K562 (cell line): ENCODE data around the gene PDE8A. TPM values are rescaled to one million over a fixed set of nuclear protein-coding genes. Genes with fewer than 3 reads are reported as not detected.

Source experiments
- ATAC-seq: fragments of 200-7000 bp; cut with Tn5 transposase; 3 replicates; pipeline ENCODE4 v1.9.1; 2020; ENCODE audit warnings: moderate library complexity
- BruUV-seq: library from RNA; stranded (reverse); fragments of 400-500 nt; replicated peaks from 2 replicates; lab custom pipeline; 2021; lab: Mats Ljungman, UMichigan
- CTCF ChIA-PET: fragments of 300-600 bp; formaldehyde crosslinking; extraction: SDS; loops from one replicate; lab custom pipeline; 2021; ENCODE audit warnings: low intra/inter-chr PET ratio; lab: Yijun Ruan, JAX
- POLR2A ChIA-PET: fragments of 300-600, 350-650 bp; sonication (Branson Sonifier 250); formaldehyde crosslinking; extraction: SDS; loops from one replicate; lab custom pipeline; 2021; ENCODE audit warnings: antibody characterized with exemption, inconsistent platforms; lab: Yijun Ruan, JAX
- DNase-seq, 4 experiments: peaks; one replicate each; pipeline versions ENCODE4 v3.0.0 to v3.0.0-alpha.2; 2011 to 2018; ENCODE audit warnings: low spot score in 3 of 4, mixed read lengths in 3 of 4; ENCODE audit errors: extremely low read depth in 1 of 4
- FAIRE-seq: peaks from 2 replicates; lab custom pipeline; 2011; peaks lifted over from hg19 to GRCh38; lab: Jason Lieb, UNC
- H2AFZ ChIP-seq: 2 replicates; pipeline ENCODE4 v1.6.0; 2011; ENCODE audit warnings: low read depth, low read length, control low read depth, inconsistent platforms
- H3K27ac ChIP-seq: fragments of 200-600 bp; 3 replicates; pipeline ENCODE4 v1.8.0; 2011; ENCODE audit warnings: low read depth, mild to moderate bottlenecking, control low read depth, inconsistent platforms, low read length, moderate library complexity, mixed read lengths; ENCODE audit errors: extremely low read depth
- H3K27me3 ChIP-seq, 2 experiments: fragments of 300-600 bp in 1 of 2; 2 replicates in 1 of 2; 3 replicates in 1 of 2; pipeline versions ENCODE4 v1.6.0 to v1.8.0; 2011; ENCODE audit warnings: inconsistent platforms in 2 of 2, low read length in 2 of 2, mild to moderate bottlenecking in 1 of 2, mixed read lengths in 1 of 2, moderate library complexity in 1 of 2; ENCODE audit not compliant: control insufficient read depth in 2 of 2, insufficient read depth in 2 of 2
- H3K36me3 ChIP-seq: fragments of 300-600 bp; 3 replicates; pipeline ENCODE4 v1.8.0; 2011; ENCODE audit warnings: mild to moderate bottlenecking, low read length, inconsistent platforms; ENCODE audit not compliant: control insufficient read depth, insufficient read depth
- H3K4me1 ChIP-seq, 2 experiments: fragments of 200-600 bp in 1 of 2; replicated peaks in 1 of 2; 2 replicates in 1 of 2; 3 replicates in 1 of 2; pipeline versions ENCODE4 v1.5.1 to v1.8.0; 2011; ENCODE audit warnings: inconsistent platforms in 2 of 2, low read length in 2 of 2, mild to moderate bottlenecking in 1 of 2, mixed read lengths in 1 of 2, moderate library complexity in 1 of 2; ENCODE audit not compliant: control insufficient read depth in 2 of 2, insufficient read depth in 2 of 2
- H3K4me2 ChIP-seq: 2 replicates; pipeline ENCODE4 v1.6.1; 2011; ENCODE audit warnings: low read length, control low read depth, inconsistent platforms, mixed read lengths; ENCODE audit not compliant: insufficient read depth
- H3K4me3 ChIP-seq: fragments of 200-600 bp; sonication (generic), shearing (Covaris generic); 2 replicates; pipeline ENCODE4 v1.5.1; 2016; ENCODE audit warnings: control low read depth, inconsistent platforms
- H3K79me2 ChIP-seq: fragments of 200-600 bp; 3 replicates; pipeline ENCODE4 v1.8.0; 2011; ENCODE audit warnings: low read length, inconsistent platforms; ENCODE audit not compliant: control insufficient read depth, insufficient read depth
- H3K9ac ChIP-seq, 2 experiments: 2 replicates each; pipeline versions ENCODE4 v1.6.0 to v1.6.1; 2011; ENCODE audit warnings: low read depth in 2 of 2, low read length in 2 of 2, control low read depth in 1 of 2, inconsistent platforms in 1 of 2, mild to moderate bottlenecking in 1 of 2, mixed read lengths in 1 of 2; ENCODE audit not compliant: insufficient read depth in 1 of 2
- H3K9me1 ChIP-seq: one replicate; pipeline ENCODE4 v1.6.0; 2011; ENCODE audit warnings: inconsistent platforms, mild to moderate bottlenecking, low read length, moderate library complexity; ENCODE audit not compliant: control insufficient read depth, insufficient read depth
- H3K9me3 ChIP-seq: replicated peaks from 2 replicates; pipeline ENCODE4 v1.5.1; 2011; ENCODE audit warnings: low read depth, low read length, inconsistent platforms; ENCODE audit not compliant: control insufficient read depth, insufficient read depth
- H4K20me1 ChIP-seq: replicated peaks from 2 replicates; pipeline ENCODE4 v1.6.1; 2011; ENCODE audit warnings: low read length, inconsistent platforms, mixed read lengths; ENCODE audit not compliant: control insufficient read depth, insufficient read depth
- GABPB2 ChIP-seq: fragments of 250-450 bp; sonication (Bioruptor Pico); conservative IDR thresholded peaks from 2 replicates; pipeline ENCODE4 v1.5.1; 2021; ENCODE audit warnings: mild to moderate bottlenecking
- GTF2F1 ChIP-seq: IDR thresholded peaks from 2 replicates; pipeline ENCODE4 v1.6.1; 2011; ENCODE audit warnings: low read depth, low read length, improper control_type of control experiment
- LARP7 ChIP-seq: fragments of 450-650 bp; IDR thresholded peaks from 2 replicates; pipeline ENCODE4 v1.6.1; 2016
- MAZ ChIP-seq, 2 experiments: fragments of 450-650 bp in 1 of 2; sonication (generic) in 1 of 2; formaldehyde crosslinking; IDR thresholded peaks in 1 of 2; conservative IDR thresholded peaks in 1 of 2; 2 replicates each; pipeline versions ENCODE4 v1.4.0 to v1.5.0; 2020; ENCODE audit warnings: mild to moderate bottlenecking in 1 of 2, missing genetic modification reagents in 1 of 2
- MCM3 ChIP-seq: fragments of 450-650 bp; IDR thresholded peaks from 2 replicates; pipeline ENCODE4 v1.6.1; 2016
- MXI1 ChIP-seq: IDR thresholded peaks from 2 replicates; pipeline ENCODE4 v1.6.1; 2011; ENCODE audit warnings: low read depth, mild to moderate bottlenecking, improper control_type of control experiment, low read length
- NBN ChIP-seq: fragments of 450-650 bp; IDR thresholded peaks from 2 replicates; pipeline ENCODE4 v1.6.1; 2016; ENCODE audit warnings: low read depth, mild to moderate bottlenecking
- NELFE ChIP-seq: IDR thresholded peaks from 2 replicates; pipeline ENCODE4 v1.6.1; 2011; ENCODE audit warnings: mild to moderate bottlenecking; ENCODE audit not compliant: insufficient read depth, insufficient read length
- SMARCA5 ChIP-seq: fragments of 450-650 bp; IDR thresholded peaks from 2 replicates; pipeline ENCODE4 v1.6.1; 2016
- SNAPC5 ChIP-seq: fragments of 250-450 bp; sonication (Bioruptor Pico); IDR thresholded peaks from 2 replicates; pipeline ENCODE4 v1.8.0; 2021; ENCODE audit warnings: moderate library complexity, mild to moderate bottlenecking, inconsistent platforms
- YBX1 ChIP-seq: fragments of 450-650 bp; IDR thresholded peaks from 2 replicates; pipeline ENCODE4 v1.7.1; 2016; ENCODE audit warnings: mild to moderate bottlenecking
- ZNF217 ChIP-seq: sonication (generic); formaldehyde crosslinking; IDR thresholded peaks from 2 replicates; pipeline ENCODE4 v1.8.0; 2022; ENCODE audit warnings: mild to moderate bottlenecking, missing genetic modification reagents
- ZNF695 ChIP-seq: fragments of 450-650 bp; formaldehyde crosslinking; IDR thresholded peaks from 2 replicates; pipeline ENCODE4 v1.4.0; 2020; ENCODE audit warnings: mild to moderate bottlenecking, moderate library complexity
- in situ Hi-C: fragments of 300-500 bp; cut with MboI; formaldehyde crosslinking; loops from 4 replicates; pipeline ENCODE4 v1.15.0; 2018; ENCODE audit warnings: inconsistent platforms, mixed read lengths
- intact Hi-C: fragments of 100-400 bp; cut with micrococcal nuclease; formaldehyde crosslinking; loops from 2 replicates; pipeline ENCODE4 v1.14.2; 2022
- polyA plus RNA-seq, 8 experiments: library from polyadenylated mRNA; depleted of rRNA in 4 of 8; stranded (reverse) in 5 of 8; unstranded in 3 of 8; fragments of >200 nt; fragmentation: Nextera tagmentation in 2 of 8; fragmentation: Illumina TruSeq in 1 of 8; extraction: Ambion mirVana in 2 of 8; extraction: Trizol in 1 of 8; gene quantifications; 2 replicates each; pipeline versions ENCODE4 v1.2.1 to v1.2.3, GENCODE V29; 2011 to 2014; ENCODE audit warnings: inconsistent platforms in 1 of 8, missing spikeins in 1 of 8
- total RNA-seq, 7 experiments: library from RNA; depleted of rRNA in 6 of 7; stranded (reverse); fragments of >200 nt in 6 of 7; fragmentation: Illumina TruSeq in 2 of 7; extraction: Trizol in 2 of 7; gene quantifications; 2 replicates each; pipeline versions ENCODE4 v1.2.1 to v1.2.3, GENCODE V29; 2011 to 2021; ENCODE audit warnings: low replicate concordance in 1 of 7
- TF ChIP-seq, protein P1 (sequence below): sonication (generic); formaldehyde crosslinking; IDR thresholded peaks from 2 replicates; pipeline ENCODE4 v1.8.0; 2022; ENCODE audit warnings: mild to moderate bottlenecking, low read depth, missing genetic modification reagents
- TF ChIP-seq, protein P2 (sequence below): fragments of 200-800 bp; sonication (Bioruptor generic); IDR thresholded peaks from 2 replicates; pipeline ENCODE4 v1.6.1; 2016; ENCODE audit warnings: missing genetic modification characterization, missing compliant biosample characterization
- TF ChIP-seq, protein P3 (sequence below): fragments of 450-650 bp; IDR thresholded peaks from 2 replicates; pipeline ENCODE4 v1.7.1; 2018; ENCODE audit warnings: mild to moderate bottlenecking, low read depth; ENCODE audit not compliant: partially characterized antibody

PDE8A gene
- total and polyA plus RNA-seq, 9 of the 15 experiments (the other 6 are each of a cell fraction or from before 2014, with no cell fraction given) = 5.9 to 40.3 (median 19.8) TPM

GRCh38 chr15:85049805-85050204 lies 68.1 kb downstream of the PDE8A start:
- intact Hi-C loops = loop anchor here (10.0 kb wide), 1 partner anchor 165 kb away; the partner anchor contains the start of gene SLC28A1
- Histone ChIP-seq H3K27me3 (no peaks in the 10 kb centered on the region), H3K4me2 (no peak overlapping the region), H3K4me3 (no peak overlapping the region), H3K27ac (no peak overlapping the region), H3K79me2 (peaks cover 60% of the 10 kb centered on the region), H3K9ac (no peak overlapping the region), H3K36me3 (no peaks in the 10 kb centered on the region), H3K9me3 (no peaks in the 10 kb centered on the region), H4K20me1 (no peaks in the 10 kb centered on the region), H3K4me1 (peaks cover 0 to 21% of the 10 kb centered on the region in 2 experiments; a peak in 3 of 5 replicates), H2AFZ (no peak overlapping the region), H3K9me1 (no peaks in the 10 kb centered on the region)
- BruUV-seq = no TSS peak
- no peak for DNase-seq
- FAIRE-seq = no peak
- ATAC-seq = no peak
- ChIA-PET CTCF (no interaction called here), POLR2A (no interaction called here)
- in situ Hi-C loops = no loop called here
- TF ChIP-seq GTF2F1 (no peak), ZNF217 (no peak), LARP7 (no peak), YBX1 (no peak), SNAPC5 (CRISPR knock-in tag) (no peak), GABPB2 (no peak), NBN (no peak), MCM3 (no peak), ZNF695 (CRISPR knock-in tag) (no peak), MXI1 (no peak), NELFE (no peak), SMARCA5 (no peak), MAZ (CRISPR knock-in tag; conservative IDR thresholded peaks at IDR 0.05 in 1 of 2, IDR thresholded peaks at IDR 0.05 in 1 of 2) (no peak)
- TF ChIP-seq, protein P1, sequence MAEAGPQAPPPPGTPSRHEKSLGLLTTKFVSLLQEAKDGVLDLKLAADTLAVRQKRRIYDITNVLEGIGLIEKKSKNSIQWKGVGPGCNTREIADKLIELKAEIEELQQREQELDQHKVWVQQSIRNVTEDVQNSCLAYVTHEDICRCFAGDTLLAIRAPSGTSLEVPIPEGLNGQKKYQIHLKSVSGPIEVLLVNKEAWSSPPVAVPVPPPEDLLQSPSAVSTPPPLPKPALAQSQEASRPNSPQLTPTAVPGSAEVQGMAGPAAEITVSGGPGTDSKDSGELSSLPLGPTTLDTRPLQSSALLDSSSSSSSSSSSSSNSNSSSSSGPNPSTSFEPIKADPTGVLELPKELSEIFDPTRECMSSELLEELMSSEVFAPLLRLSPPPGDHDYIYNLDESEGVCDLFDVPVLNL (CRISPR knock-in tag) = no peak
- TF ChIP-seq, protein P2, sequence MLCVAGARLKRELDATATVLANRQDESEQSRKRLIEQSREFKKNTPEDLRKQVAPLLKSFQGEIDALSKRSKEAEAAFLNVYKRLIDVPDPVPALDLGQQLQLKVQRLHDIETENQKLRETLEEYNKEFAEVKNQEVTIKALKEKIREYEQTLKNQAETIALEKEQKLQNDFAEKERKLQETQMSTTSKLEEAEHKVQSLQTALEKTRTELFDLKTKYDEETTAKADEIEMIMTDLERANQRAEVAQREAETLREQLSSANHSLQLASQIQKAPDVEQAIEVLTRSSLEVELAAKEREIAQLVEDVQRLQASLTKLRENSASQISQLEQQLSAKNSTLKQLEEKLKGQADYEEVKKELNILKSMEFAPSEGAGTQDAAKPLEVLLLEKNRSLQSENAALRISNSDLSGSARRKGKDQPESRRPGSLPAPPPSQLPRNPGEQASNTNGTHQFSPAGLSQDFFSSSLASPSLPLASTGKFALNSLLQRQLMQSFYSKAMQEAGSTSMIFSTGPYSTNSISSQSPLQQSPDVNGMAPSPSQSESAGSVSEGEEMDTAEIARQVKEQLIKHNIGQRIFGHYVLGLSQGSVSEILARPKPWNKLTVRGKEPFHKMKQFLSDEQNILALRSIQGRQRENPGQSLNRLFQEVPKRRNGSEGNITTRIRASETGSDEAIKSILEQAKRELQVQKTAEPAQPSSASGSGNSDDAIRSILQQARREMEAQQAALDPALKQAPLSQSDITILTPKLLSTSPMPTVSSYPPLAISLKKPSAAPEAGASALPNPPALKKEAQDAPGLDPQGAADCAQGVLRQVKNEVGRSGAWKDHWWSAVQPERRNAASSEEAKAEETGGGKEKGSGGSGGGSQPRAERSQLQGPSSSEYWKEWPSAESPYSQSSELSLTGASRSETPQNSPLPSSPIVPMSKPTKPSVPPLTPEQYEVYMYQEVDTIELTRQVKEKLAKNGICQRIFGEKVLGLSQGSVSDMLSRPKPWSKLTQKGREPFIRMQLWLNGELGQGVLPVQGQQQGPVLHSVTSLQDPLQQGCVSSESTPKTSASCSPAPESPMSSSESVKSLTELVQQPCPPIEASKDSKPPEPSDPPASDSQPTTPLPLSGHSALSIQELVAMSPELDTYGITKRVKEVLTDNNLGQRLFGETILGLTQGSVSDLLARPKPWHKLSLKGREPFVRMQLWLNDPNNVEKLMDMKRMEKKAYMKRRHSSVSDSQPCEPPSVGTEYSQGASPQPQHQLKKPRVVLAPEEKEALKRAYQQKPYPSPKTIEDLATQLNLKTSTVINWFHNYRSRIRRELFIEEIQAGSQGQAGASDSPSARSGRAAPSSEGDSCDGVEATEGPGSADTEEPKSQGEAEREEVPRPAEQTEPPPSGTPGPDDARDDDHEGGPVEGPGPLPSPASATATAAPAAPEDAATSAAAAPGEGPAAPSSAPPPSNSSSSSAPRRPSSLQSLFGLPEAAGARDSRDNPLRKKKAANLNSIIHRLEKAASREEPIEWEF (CRISPR knock-in tag) = no peak
- TF ChIP-seq, protein P3, sequence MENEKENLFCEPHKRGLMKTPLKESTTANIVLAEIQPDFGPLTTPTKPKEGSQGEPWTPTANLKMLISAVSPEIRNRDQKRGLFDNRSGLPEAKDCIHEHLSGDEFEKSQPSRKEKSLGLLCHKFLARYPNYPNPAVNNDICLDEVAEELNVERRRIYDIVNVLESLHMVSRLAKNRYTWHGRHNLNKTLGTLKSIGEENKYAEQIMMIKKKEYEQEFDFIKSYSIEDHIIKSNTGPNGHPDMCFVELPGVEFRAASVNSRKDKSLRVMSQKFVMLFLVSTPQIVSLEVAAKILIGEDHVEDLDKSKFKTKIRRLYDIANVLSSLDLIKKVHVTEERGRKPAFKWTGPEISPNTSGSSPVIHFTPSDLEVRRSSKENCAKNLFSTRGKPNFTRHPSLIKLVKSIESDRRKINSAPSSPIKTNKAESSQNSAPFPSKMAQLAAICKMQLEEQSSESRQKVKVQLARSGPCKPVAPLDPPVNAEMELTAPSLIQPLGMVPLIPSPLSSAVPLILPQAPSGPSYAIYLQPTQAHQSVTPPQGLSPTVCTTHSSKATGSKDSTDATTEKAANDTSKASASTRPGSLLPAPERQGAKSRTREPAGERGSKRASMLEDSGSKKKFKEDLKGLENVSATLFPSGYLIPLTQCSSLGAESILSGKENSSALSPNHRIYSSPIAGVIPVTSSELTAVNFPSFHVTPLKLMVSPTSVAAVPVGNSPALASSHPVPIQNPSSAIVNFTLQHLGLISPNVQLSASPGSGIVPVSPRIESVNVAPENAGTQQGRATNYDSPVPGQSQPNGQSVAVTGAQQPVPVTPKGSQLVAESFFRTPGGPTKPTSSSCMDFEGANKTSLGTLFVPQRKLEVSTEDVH = no peak
